H9 (cell line): ENCODE data around the gene NLE1. TPM values are rescaled to one million over a fixed set of nuclear protein-coding genes. Genes with fewer than 3 reads are reported as not detected.

Experiments used
- DNase-seq: peaks from one replicate; pipeline ENCODE4 v3.0.0-alpha.2; 2017
- H2AFZ ChIP-seq: one replicate; pipeline ENCODE4 v1.6.1; 2013; ENCODE audit warnings: mild to moderate bottlenecking, low read length, control low read depth, moderate library complexity
- H2AK5ac ChIP-seq: 2 replicates; pipeline ENCODE4 v1.6.1; 2013; ENCODE audit warnings: low read length, control low read depth, mixed read lengths; ENCODE audit not compliant: insufficient read length
- H2BK120ac ChIP-seq: one replicate; pipeline ENCODE4 v1.6.1; 2013; ENCODE audit warnings: low read depth, mild to moderate bottlenecking, low read length, control low read depth, inconsistent platforms; ENCODE audit not compliant: poor library complexity, severe bottlenecking
- H2BK12ac ChIP-seq: 2 replicates; pipeline ENCODE4 v1.6.1; 2013; ENCODE audit warnings: low read length, control low read depth, mixed read lengths, low read depth; ENCODE audit not compliant: insufficient read length
- H2BK15ac ChIP-seq: 2 replicates; pipeline ENCODE4 v1.6.1; 2013; ENCODE audit warnings: low read depth, low read length, control low read depth
- H2BK20ac ChIP-seq: one replicate; pipeline ENCODE4 v1.6.1; 2013; ENCODE audit warnings: low read depth, mild to moderate bottlenecking, low read length, control low read depth, inconsistent platforms; ENCODE audit not compliant: poor library complexity, severe bottlenecking
- H2BK5ac ChIP-seq: 2 replicates; pipeline ENCODE4 v1.6.1; 2013; ENCODE audit warnings: low read length, control low read depth, mixed read lengths; ENCODE audit not compliant: insufficient read length
- H3K14ac ChIP-seq: 2 replicates; pipeline ENCODE4 v1.6.1; 2013; ENCODE audit warnings: low read length, control low read depth; ENCODE audit not compliant: insufficient read depth
- H3K18ac ChIP-seq: 2 replicates; pipeline ENCODE4 v1.6.1; 2013; ENCODE audit warnings: low read depth, mild to moderate bottlenecking, mixed read lengths, low read length, control low read depth; ENCODE audit not compliant: insufficient read length
- H3K23ac ChIP-seq: 2 replicates; pipeline ENCODE4 v1.6.1; 2013; ENCODE audit warnings: low read length, control low read depth, mixed read lengths, low read depth; ENCODE audit not compliant: insufficient read length
- H3K23me2 ChIP-seq: 2 replicates; pipeline ENCODE4 v1.6.1; 2013; ENCODE audit warnings: low read depth, mild to moderate bottlenecking, mixed read lengths, low read length, control low read depth; ENCODE audit not compliant: insufficient read length, poor library complexity, severe bottlenecking
- H3K27ac ChIP-seq: 2 replicates; pipeline ENCODE4 v1.5.1; 2013; ENCODE audit warnings: low read length, control low read depth, mixed read lengths, low read depth; ENCODE audit not compliant: insufficient read length
- H3K27me3 ChIP-seq: 2 replicates; pipeline ENCODE4 v1.6.1; 2013; ENCODE audit warnings: low read length, control low read depth, inconsistent platforms; ENCODE audit not compliant: insufficient read depth
- H3K4ac ChIP-seq: 2 replicates; pipeline ENCODE4 v1.6.1; 2013; ENCODE audit warnings: low read depth, mild to moderate bottlenecking, control low read depth, inconsistent platforms, low read length, moderate library complexity
- H3K4me1 ChIP-seq: 2 replicates; pipeline ENCODE4 v1.6.1; 2013; ENCODE audit warnings: low read length, control low read depth, inconsistent platforms; ENCODE audit not compliant: insufficient read depth
- H3K4me2 ChIP-seq: 2 replicates; pipeline ENCODE4 v1.6.1; 2013; ENCODE audit warnings: low read length, control low read depth, mixed read lengths; ENCODE audit not compliant: insufficient read length, insufficient read depth
- H3K56ac ChIP-seq: 2 replicates; pipeline ENCODE4 v1.6.1; 2013; ENCODE audit warnings: low read depth, mild to moderate bottlenecking, mixed read lengths, low read length, control low read depth; ENCODE audit not compliant: insufficient read length
- H3K79me1 ChIP-seq: 2 replicates; pipeline ENCODE4 v1.6.1; 2013; ENCODE audit warnings: low read depth, mild to moderate bottlenecking, moderate library complexity, low read length, control low read depth, inconsistent platforms; ENCODE audit not compliant: insufficient read depth, poor library complexity, severe bottlenecking
- H3K79me2 ChIP-seq: 2 replicates; pipeline ENCODE4 v1.6.1; 2013; ENCODE audit warnings: low read length, control low read depth, inconsistent platforms; ENCODE audit not compliant: insufficient read depth
- H3K9ac ChIP-seq: 2 replicates; pipeline ENCODE4 v1.6.1; 2013; ENCODE audit warnings: low read length, control low read depth, mixed read lengths; ENCODE audit not compliant: insufficient read length; ENCODE audit errors: extremely low read depth
- H3K9me3 ChIP-seq: one replicate; pipeline ENCODE4 v1.6.1; 2013; ENCODE audit warnings: low read depth, low read length, inconsistent platforms; ENCODE audit not compliant: control insufficient read depth
- H3T11ph ChIP-seq: one replicate; pipeline ENCODE4 v1.6.1; 2013; ENCODE audit warnings: mild to moderate bottlenecking, low read length, control low read depth, inconsistent platforms
- H4K20me1 ChIP-seq: one replicate; pipeline ENCODE4 v1.6.1; 2013; ENCODE audit not compliant: control insufficient read depth, insufficient read length, insufficient read depth
- H4K5ac ChIP-seq: 2 replicates; pipeline ENCODE4 v1.6.1; 2013; ENCODE audit warnings: low read depth, mild to moderate bottlenecking, mixed read lengths, low read length, control low read depth; ENCODE audit not compliant: insufficient read length
- H4K8ac ChIP-seq: replicated peaks from 2 replicates; pipeline ENCODE4 v1.6.1; 2013; ENCODE audit warnings: low read length, control low read depth, mixed read lengths, low read depth; ENCODE audit not compliant: insufficient read length
- H4K91ac ChIP-seq: 2 replicates; pipeline ENCODE4 v1.6.1; 2013; ENCODE audit warnings: low read depth, mild to moderate bottlenecking, moderate library complexity, mixed read lengths, low read length, control low read depth; ENCODE audit not compliant: insufficient read length
- H3K27ac Mint-ChIP-seq, 3 experiments: 2 replicates in 2 of 3; 3 replicates in 1 of 3; pipeline ENCODE4 v1.8.0; 2020 to 2021; ENCODE audit warnings: mixed read lengths in 3 of 3, mild to moderate bottlenecking in 1 of 3, moderate library complexity in 1 of 3
- H3K27me3 Mint-ChIP-seq: 2 replicates; pipeline ENCODE4 v1.8.0; 2021; ENCODE audit warnings: low read depth, mild to moderate bottlenecking, moderate library complexity, mixed read lengths
- H3K36me3 Mint-ChIP-seq, 3 experiments: 2 replicates in 2 of 3; 3 replicates in 1 of 3; pipeline ENCODE4 v1.8.0; 2020 to 2021; ENCODE audit warnings: low read depth in 3 of 3, mixed read lengths in 3 of 3; ENCODE audit not compliant: insufficient read depth in 1 of 3
- H3K4me1 Mint-ChIP-seq, 2 experiments: 2 replicates each; pipeline ENCODE4 v1.8.0; 2020; ENCODE audit warnings: mixed read lengths in 2 of 2
- H3K4me3 Mint-ChIP-seq, 2 experiments: 2 replicates in 1 of 2; 3 replicates in 1 of 2; pipeline ENCODE4 v1.8.0; 2020 to 2021; ENCODE audit warnings: mild to moderate bottlenecking in 2 of 2, mixed read lengths in 2 of 2, moderate library complexity in 1 of 2
- H3K9me3 Mint-ChIP-seq, 2 experiments: 2 replicates in 1 of 2; 3 replicates in 1 of 2; pipeline ENCODE4 v1.8.0; 2020; ENCODE audit warnings: mild to moderate bottlenecking in 2 of 2, mixed read lengths in 2 of 2, moderate library complexity in 1 of 2
- CTCF ChIP-seq: fragments of 200-600 bp; sonication (generic); conservative IDR thresholded peaks from 3 replicates; pipeline ENCODE4 v1.8.0; 2021; ENCODE audit warnings: antibody characterized with exemption, mild to moderate bottlenecking
- WGBS: extraction: QIAGEN DNeasy Blood & Tissue Kit; methylation state at CpG from one replicate; pipeline ENCODE4 v1.1.7; 2013; ENCODE audit warnings: missing lambda C conversion rate, low lambda C conversion rate, mixed read lengths; ENCODE audit not compliant: insufficient read length; ENCODE audit errors: extremely low coverage; 5-methylcytosine and 5-hydroxymethylcytosine counted together
- total RNA-seq: library from RNA; stranded (reverse); gene quantifications from 2 replicates; pipeline ENCODE4 v1.2.1, GENCODE V29; 2021

NLE1 gene
- total RNA-seq, 1 experiment from 2014 or later, result 43.9 TPM

- DNase-seq, result no peak
- Histone ChIP-seq H3K14ac (no peak overlapping the region), H3K23ac (no peak overlapping the region), H2AFZ (no peak overlapping the region), H3K4me1 (peaks cover 5% of the 10 kb centered on the region; the same call in 1 of the 2 replicates), H4K5ac (no peak overlapping the region), H3K27me3 (no peaks in the 10 kb centered on the region), H2BK15ac (no peak overlapping the region), H3K4ac (no peak overlapping the region), H4K8ac (no peak overlapping the region), H4K91ac (no peak overlapping the region), H3K4me2 (peak overlapping the region; percentile 87), H3K23me2 (peaks cover 15% of the 10 kb centered on the region), H3K18ac (no peak overlapping the region), H3K9me3 (no peaks in the 10 kb centered on the region), H3K27ac (no peak overlapping the region), H3T11ph (no peak overlapping the region), H3K79me1 (no peaks in the 10 kb centered on the region), H4K20me1 (no peaks in the 10 kb centered on the region), H2BK120ac (no peak overlapping the region), H3K9ac (peak overlapping the region; percentile 66), H2BK20ac (no peak overlapping the region), H3K56ac (no peak overlapping the region), H3K79me2 (no peaks in the 10 kb centered on the region; the same call in 1 of the 2 replicates), H2AK5ac (no peak overlapping the region), H2BK5ac (no peak overlapping the region), H2BK12ac (no peak overlapping the region)
- no peak overlapping the region; a peak in 1 of 7 replicates for H3K27ac Mint-ChIP-seq
- no peak for TF ChIP-seq CTCF
- no peaks in the 10 kb centered on the region for H3K9me3 Mint-ChIP-seq
- peaks cover 48% of the 10 kb centered on the region in 2 experiments for H3K4me1 Mint-ChIP-seq
- no peaks in the 10 kb centered on the region for H3K36me3 Mint-ChIP-seq
- WGBS, result no CpG with 5 or more reads among the region's 9 CpGs
- H3K27me3 Mint-ChIP-seq, result no peaks in the 10 kb centered on the region; the same call in 1 of the 2 replicates
- peak overlapping the region; percentile 81 to 92 for H3K4me3 Mint-ChIP-seq
These were observed 54.3 kb downstream of the NLE1 start for GRCh38 chr17:35087731-35088355.
